ENCODE results near the gene IFT88.
"Not testable (repeated sequence)": the region's sequence is repeated elsewhere in the genome, so short reads cannot be mapped to it uniquely, and the experiment has no call there.

The IFT88 gene

DNA sequence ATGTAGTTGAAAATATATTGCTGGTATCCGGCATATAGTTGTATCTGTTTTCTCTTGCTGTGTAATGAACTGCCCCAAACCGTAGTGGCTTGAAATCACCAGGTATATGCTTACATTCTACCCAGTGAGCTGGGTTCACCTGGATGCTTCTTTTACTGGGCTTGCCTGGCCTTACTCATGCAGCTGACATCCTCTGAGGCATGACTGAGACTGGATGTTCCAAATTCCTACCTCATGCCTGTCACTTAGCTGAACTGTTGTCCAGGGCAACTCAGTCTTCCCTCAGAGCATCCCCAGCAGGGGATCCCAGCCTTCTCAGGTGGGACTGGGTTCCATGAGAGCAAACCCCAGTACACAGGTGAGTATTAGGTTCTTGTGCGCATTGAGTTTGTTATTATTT, 66.8 kb downstream of the IFT88 start:
- DNase-seq: no peak

DNA sequence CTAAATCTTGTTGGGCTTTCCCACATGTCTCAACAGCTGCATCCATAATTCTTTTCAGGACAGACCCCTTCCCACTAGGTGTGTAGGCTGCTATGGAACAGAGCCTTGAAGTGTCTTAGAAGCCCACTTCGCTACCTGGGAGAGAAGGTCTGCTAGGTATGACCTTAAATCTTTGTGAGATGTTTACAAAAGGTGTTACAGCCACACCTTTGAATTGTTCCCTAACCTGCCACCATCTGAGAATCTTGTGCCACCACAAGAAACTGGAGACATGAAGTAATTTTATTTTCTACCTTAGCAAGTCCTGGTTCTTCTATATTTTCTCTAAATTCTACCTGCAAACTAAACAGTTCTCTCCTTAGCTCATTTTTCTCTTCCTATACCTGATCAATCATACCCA, 69.1 kb downstream of the IFT88 start:
- no peak for DNase-seq

- no peak for DNase-seq
Measured at GRCh38 chr13:20637811-20638210, 70.9 kb downstream of the IFT88 start.

GRCh38 chr13:20647758-20648157, 80.8 kb downstream of the IFT88 start:
- DNase-seq: no peak

GRCh38 chr13:20652946-20653345, 86.0 kb downstream of the IFT88 start:
- no peak for DNase-seq

DNA sequence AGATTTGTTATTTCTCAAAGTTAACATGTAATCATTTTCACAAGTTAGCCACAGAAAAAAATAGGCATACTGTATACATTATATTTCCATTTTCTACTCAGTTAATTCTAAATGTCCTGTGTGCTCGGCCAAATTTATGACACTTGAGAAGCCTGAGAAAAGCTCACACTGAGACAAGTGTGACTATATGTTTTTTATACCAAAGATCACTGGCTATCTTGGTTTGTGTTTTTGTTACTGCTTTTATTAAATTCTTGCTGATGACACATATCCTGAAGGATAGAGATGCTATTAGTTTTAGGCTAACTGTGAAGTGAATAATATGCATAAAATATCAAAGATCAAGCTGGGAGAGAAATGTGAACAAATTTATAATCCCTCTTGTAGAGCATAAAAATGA, 87.2 kb downstream of the IFT88 start:
- DNase-seq: no peak

- DNase-seq: no peak
Measured at GRCh38 chr13:20658451-20659040, 91.6 kb downstream of the IFT88 start.

DNA sequence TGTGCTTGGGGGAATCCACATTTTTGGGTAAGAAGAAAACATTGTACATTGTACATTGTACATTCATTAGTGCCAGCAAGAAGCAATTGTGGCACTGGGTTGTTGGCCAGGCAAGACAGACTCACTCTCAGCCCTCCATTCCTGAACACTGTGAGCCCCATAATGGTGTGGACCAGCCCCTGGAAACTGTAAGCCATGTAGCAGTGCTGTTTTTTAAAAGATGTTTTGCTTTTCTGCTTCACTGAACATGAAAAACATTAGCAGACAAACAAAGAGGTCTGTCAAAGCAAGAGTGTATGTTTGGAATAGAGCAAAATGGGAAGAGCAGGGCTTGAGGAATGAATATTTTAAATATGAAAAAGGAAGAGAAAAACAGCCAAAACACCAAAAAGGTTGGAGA, 97.4 kb downstream of the IFT88 start:
- DNase-seq: no peak

DNA sequence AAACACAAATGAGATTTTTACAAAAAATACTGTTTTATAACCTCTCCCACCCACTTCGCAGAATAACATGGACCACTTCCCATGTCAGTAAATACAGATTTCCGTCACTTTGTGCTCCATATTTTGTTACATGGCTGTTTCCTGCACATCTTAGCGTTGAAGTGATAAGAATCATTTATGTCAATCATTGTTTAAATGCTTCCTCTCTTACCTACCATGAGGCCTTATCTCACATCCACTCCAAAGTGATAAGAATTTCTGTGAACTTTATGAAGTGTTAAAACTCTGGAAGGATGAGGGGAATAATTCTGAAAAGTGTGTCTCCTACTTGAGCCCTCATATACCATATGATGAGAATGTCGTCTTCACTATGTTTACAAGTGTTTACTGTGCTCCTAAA, 100.0 kb downstream of the IFT88 start:
- no peak for DNase-seq

DNA sequence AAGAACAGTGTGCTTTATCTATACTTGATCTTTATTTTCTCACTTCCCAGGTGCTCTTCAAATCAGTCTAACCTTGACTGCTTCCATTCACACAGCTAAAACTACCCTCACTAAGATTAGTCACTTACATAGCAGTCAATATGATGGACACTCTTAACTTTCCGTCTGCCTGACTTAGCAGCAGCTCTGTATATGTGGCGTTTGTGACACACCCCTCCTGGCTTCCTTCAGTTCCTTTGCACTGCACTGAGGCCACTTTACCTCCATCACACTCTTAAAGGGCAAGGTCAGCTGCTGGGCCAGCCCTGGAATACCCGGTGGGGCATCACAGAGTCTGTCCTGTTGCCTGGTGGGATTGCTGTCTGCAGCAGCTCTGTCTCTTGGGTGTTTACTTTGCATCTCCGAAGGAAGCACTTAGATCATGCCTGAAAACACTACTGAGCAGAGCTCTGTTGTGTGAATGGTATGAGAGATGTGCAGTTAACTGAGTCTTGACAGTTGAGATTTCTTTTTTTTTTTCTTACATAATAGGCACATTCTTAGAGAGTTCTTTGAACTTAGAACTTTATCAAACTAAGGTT, 101.0 kb downstream of the IFT88 start:
- no peak for DNase-seq

- DNase-seq: no peak
Measured at GRCh38 chr13:20669162-20669561, 102.2 kb downstream of the IFT88 start.

- DNase-seq: no peak
Measured at GRCh38 chr13:20671789-20672188, 104.8 kb downstream of the IFT88 start.

GRCh38 chr13:20672772-20673171, 105.8 kb downstream of the IFT88 start:
- no peak for DNase-seq

- no peak for DNase-seq
Measured at GRCh38 chr13:20673715-20674114, 106.8 kb downstream of the IFT88 start.

GRCh38 chr13:20676213-20676612, 109.3 kb downstream of the IFT88 start:
- no peak for DNase-seq

- DNase-seq: not testable (repeated sequence)
Measured at GRCh38 chr13:20678606-20679005, 111.6 kb downstream of the IFT88 start.

GRCh38 chr13:20679879-20680278, 112.9 kb downstream of the IFT88 start:
- no peak for DNase-seq

DNA sequence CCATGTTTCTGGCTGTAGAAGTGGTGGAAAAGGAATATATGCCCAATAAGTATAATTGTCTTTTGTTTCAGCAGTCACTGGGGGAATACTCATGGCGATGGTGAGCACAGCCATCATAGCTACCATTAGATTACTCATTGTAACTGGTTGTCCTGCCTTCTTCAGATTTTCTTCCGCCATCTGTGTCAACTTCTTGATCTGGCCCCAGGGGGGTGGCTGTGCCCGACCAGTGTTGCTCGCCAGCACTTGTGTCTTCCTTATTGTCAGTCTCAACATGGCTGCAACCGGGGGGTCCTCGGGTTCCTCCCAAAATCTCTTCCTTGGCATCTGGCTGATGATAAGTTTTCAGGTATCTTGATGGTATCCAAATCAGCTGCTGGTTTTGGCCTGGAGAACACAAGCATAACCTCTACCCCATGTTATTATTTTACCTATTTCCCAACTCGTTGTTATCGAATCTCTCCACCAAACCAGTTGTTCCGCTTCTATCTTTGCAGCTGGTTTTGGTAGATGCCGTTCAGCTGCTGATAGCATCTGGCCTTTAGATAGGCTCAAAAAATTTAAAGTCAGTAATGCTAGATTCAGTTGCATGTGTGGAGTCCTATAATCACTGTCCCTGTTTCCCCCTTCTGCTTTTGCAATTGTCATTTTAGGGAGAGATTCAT, 113.6 kb downstream of the IFT88 start:
- no peak for DNase-seq

GRCh38 chr13:20681481-20681880, 114.5 kb downstream of the IFT88 start:
- not testable (repeated sequence) for DNase-seq

DNA sequence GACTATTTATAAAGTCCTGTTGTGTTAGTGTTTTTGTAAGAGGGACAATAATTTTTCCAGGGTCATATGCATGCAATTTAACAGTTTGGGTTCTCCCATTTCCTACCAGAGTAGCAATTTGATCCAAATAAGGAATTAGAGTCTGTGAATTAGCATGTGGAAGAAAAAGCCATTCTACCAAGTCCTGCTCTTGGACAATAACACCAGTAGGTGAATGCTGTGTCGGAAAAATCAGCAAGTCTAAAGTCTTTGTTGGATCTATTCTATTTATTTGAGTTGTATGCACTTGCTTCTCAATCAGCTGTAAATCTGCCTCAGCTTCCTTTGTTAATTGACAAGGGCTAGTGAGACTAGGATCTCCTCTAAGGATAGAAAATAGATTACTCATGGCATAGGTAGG, 115.1 kb downstream of the IFT88 start:
- DNase-seq: no peak

GRCh38 chr13:20684041-20684440, 117.1 kb downstream of the IFT88 start:
- DNase-seq: no peak

DNA sequence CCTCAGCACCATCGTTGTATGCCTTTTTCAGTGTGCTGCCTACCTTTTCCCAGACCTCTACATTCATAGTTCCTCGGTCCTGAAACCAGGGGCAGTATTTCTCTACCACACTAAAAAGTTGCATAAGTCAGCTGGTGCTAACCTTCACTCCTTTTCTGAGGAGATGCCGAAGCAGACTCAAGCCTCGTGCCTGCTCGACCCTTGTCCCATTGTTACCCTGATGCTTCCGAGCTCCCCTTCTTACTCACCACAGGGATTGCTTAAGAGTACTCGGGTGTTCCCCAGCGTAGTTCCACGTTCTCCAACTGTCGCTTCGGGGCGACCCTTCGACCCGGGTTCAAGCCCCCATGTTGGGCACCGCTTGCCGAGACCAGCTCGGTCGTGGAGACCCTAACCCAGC, 117.6 kb downstream of the IFT88 start:
- DNase-seq: no peak

DNA sequence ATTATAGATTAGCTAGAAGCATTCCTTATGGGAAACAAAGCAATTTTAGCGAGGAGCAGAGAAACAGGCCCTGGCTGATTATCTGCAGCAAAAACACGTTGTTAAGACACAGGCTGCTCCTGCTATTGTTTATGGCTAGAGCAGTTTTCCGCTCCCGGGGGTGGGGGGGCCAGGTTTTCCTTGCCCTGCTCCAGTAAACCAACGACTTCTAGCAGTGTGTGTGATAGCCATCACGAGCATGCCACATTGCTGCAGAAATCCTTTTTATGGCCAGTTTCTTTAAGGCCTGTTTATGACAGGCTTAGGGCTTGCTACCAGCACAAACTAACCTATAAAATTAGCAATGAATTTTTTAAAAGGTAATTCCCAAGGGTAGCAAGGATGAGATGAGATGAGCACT, 118.1 kb downstream of the IFT88 start:
- DNase-seq: no peak

GRCh38 chr13:20686167-20686566, 119.2 kb downstream of the IFT88 start:
- no peak for DNase-seq

Data from activated naive CD4-positive, alpha-beta T cell treated with Interleukin-2 at 50 U/mL for 16 hours (primary cell).